Activated T-cell treated with anti-CD3 and anti-CD28 coated beads, Interleukin-2, amount 50 U/mL, for 72 hours (primary cell): ENCODE data around the gene RBFOX2. TPM values are rescaled to one million over a fixed set of nuclear protein-coding genes. Genes with fewer than 3 reads are reported as not detected.

Experiments used
- ATAC-seq, 2 donors: fragments of 150-1000 bp; cut with Tn5 transposase; replicated peaks in 1 of 2; 2 replicates each; pipeline ENCODE4 v1.10.0; 2021; ENCODE audit warnings: moderate library complexity in 2 of 2, mild to moderate bottlenecking in 1 of 2
- DNase-seq, 2 donors: peaks; one replicate each; pipeline ENCODE4 v3.0.0; 2021 to 2022; ENCODE audit warnings: mixed read lengths in 1 of 2
- H3K27ac Mint-ChIP-seq: one replicate; pipeline ENCODE4 v1.8.0; 2022; ENCODE audit warnings: mild to moderate bottlenecking, moderate library complexity, mixed read lengths
- H3K27me3 Mint-ChIP-seq: one replicate; pipeline ENCODE4 v1.8.0; 2022; ENCODE audit warnings: low read depth, mixed read lengths
- H3K36me3 Mint-ChIP-seq, 2 donors: one replicate each; pipeline ENCODE4 v1.8.0; 2022; ENCODE audit warnings: mixed read lengths in 2 of 2, mild to moderate bottlenecking in 1 of 2; ENCODE audit not compliant: insufficient read depth in 2 of 2
- H3K4me1 Mint-ChIP-seq: one replicate; pipeline ENCODE4 v1.8.0; 2022; ENCODE audit warnings: low read depth, mixed read lengths
- H3K4me3 Mint-ChIP-seq, 2 donors: one replicate each; pipeline ENCODE4 v1.8.0; 2022; ENCODE audit warnings: mild to moderate bottlenecking in 2 of 2, mixed read lengths in 2 of 2, moderate library complexity in 2 of 2
- H3K9me3 Mint-ChIP-seq, 2 donors: one replicate each; pipeline ENCODE4 v1.8.0; 2022; ENCODE audit warnings: mixed read lengths in 2 of 2
- total RNA-seq, 2 donors: library from RNA; stranded (reverse); gene quantifications; one replicate each; pipeline ENCODE4 v1.2.3, GENCODE V29; 2022

Gene RBFOX2
- total RNA-seq, 2 donors from 2014 or later: 2.3 to 4.4 TPM

DNA sequence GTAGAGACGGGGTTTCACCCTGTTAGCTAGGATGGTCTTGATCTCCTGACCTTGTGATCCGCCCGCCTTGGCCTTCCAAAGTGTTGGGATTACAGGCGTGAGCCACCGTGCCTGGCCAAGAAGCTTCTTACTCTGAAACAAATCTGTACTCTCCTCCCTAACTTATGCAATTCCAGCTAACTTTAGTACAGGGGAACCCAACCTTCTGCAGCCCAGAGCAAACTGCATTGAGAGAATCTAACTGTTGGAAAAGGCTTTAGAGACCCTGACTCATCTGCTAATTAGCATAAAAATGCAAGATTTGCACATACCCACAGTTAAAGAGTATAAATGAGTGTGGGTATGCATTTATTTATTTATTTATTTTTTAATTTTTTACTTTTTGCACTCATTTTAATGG lies 246.1 kb downstream of the RBFOX2 start:
- no peak for ATAC-seq
- no peaks in the 10 kb centered on the region for H3K9me3 Mint-ChIP-seq
- peaks cover 6% of the 10 kb centered on the region for H3K27me3 Mint-ChIP-seq
- no peak overlapping the region for H3K27ac Mint-ChIP-seq
- DNase-seq: no peak
- H3K36me3 Mint-ChIP-seq: no peaks in the 10 kb centered on the region
- H3K4me3 Mint-ChIP-seq: no peak overlapping the region
- no peaks in the 10 kb centered on the region for H3K4me1 Mint-ChIP-seq

- Mint-ChIP-seq H3K9me3 (no peaks in the 10 kb centered on the region), H3K4me3 (no peak overlapping the region), H3K36me3 (no peaks in the 10 kb centered on the region), H3K27ac (no peak overlapping the region), H3K27me3 (peaks cover 6% of the 10 kb centered on the region), H3K4me1 (no peaks in the 10 kb centered on the region)
- no peak for ATAC-seq
- DNase-seq: no peak
These were observed 246.7 kb downstream of the RBFOX2 start for GRCh38 chr22:35781898-35782297.

DNA sequence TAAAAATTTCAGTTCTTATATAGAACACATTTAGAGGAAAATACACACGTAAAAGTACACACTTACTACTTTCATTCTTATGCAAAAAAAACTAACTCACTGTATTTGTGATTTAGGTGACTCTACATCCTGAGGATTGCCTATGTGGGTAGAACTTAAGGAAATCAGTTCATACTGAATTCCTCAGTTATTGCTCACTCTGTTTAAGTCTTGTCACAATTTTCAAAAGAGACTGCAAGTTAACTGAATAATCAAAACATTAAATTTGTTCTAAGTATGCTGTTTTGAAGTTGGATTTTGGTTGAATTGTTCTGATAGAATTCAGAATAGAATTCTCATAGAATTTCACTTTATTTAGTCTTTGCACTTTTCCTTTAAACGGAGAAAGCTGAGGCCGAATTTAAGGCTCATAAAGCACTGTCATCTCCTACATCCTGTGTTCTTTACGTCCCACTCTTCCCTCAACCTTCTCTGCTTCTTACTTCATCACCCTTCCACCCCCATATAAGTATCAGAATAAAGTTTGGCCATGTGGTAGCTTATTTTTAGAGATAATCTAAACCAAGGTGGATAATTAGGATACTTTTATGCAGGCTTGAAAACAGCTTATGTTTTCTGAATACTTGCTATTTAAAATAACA lies 251.2 kb downstream of the RBFOX2 start:
- Mint-ChIP-seq H3K4me3 (no peak overlapping the region), H3K27ac (no peak overlapping the region), H3K36me3 (no peaks in the 10 kb centered on the region), H3K9me3 (no peaks in the 10 kb centered on the region), H3K4me1 (no peaks in the 10 kb centered on the region), H3K27me3 (peaks cover 6% of the 10 kb centered on the region)
- DNase-seq: no peak
- ATAC-seq: no peak

- no peak overlapping the region for H3K27ac Mint-ChIP-seq
- H3K4me1 Mint-ChIP-seq: no peaks in the 10 kb centered on the region
- no peaks in the 10 kb centered on the region for H3K27me3 Mint-ChIP-seq
- no peaks in the 10 kb centered on the region for H3K36me3 Mint-ChIP-seq
- H3K4me3 Mint-ChIP-seq: no peak overlapping the region
- DNase-seq (no peak), ATAC-seq (no peak)
- H3K9me3 Mint-ChIP-seq: no peaks in the 10 kb centered on the region
These were observed 253.3 kb downstream of the RBFOX2 start for GRCh38 chr22:35775339-35775738.

DNA sequence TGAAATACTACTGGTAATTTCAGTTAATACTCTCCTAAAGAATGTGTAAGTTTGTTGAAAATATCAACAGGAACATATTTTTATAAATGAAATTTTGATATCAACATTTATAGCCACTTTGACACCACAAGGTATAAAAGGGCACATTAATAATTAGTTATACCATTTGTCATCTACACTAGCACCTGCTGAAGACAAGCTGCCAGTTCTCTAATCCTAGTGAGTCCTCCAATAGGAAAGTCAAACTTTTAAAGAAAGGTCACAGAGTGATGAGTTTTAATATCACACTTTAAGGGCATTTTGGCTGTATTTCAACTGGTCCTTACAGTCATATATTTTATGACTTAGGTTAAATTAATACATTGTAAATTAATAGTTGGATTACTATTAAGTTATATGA lies 258.6 kb downstream of the RBFOX2 start:
- H3K27ac Mint-ChIP-seq: no peak overlapping the region
- H3K36me3 Mint-ChIP-seq: no peaks in the 10 kb centered on the region
- no peaks in the 10 kb centered on the region for H3K4me1 Mint-ChIP-seq
- H3K4me3 Mint-ChIP-seq: no peak overlapping the region
- ATAC-seq (no peak), DNase-seq (no peak)
- peaks cover 4% of the 10 kb centered on the region for H3K27me3 Mint-ChIP-seq
- no peaks in the 10 kb centered on the region for H3K9me3 Mint-ChIP-seq

DNA sequence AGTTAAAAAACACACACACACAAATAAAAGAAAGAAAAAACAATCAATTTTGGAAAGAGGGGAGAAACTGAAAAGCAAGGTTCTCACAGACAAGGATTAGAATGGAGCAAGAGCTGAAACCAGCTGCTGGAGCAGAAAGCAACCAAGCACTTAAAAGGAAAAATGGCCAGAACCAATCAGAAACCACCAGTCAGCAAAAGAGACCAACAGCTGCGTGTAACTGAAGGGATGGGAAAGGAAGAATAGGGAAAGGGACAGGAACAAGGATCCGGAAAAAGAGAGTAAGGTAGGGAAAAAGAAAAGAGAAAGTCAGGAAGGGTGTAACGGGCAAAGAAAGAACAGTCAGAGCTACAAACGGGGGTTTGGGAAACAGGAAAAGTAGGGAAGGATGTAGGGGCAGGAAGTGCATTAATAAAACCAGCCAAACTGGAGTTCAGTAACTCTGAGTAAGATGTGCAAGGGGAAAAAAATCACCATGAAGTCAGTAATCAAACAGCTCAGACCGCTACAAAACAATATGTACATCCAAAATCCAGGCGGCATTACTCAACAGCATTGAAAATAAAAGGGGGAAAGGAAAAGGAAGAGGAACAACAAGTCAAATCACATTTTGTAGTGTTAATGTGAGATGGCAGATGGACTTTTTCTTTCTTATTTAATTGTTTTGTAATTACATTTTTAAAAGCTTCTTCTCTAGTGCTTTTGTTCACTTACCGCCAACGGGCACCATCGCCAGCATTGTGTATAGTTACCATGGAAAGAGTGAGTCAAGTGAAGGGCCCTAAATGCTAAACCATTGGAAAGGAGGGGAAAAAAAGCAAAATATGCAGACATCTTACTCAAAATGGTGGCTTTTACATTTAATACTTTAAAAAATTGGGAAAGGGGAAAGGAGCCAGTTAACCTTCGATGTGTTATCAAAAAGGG lies 261.7 kb downstream of the RBFOX2 start:
- Mint-ChIP-seq H3K4me3 (no peak overlapping the region), H3K27ac (no peak overlapping the region), H3K36me3 (no peaks in the 10 kb centered on the region)

DNA sequence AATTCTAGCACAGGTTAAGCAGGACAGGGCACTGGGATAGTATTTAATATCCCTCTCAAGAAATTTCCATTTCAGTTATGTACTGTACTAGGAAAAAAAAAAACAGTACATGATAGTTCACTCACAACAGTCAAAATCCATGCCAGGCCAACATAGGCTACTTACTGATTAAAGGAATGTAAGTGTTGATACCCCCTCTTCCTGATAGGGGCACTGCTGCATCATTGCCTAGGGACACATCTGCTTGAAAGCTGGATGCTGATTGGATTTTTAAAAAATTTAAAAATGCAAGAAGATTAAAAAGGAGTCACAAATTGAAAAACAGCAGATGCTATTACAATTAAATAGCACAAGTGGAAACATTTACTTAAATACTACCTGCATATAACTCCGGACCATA lies 267.6 kb downstream of the RBFOX2 start:
- Mint-ChIP-seq H3K27ac (no peak overlapping the region), H3K4me3 (no peak overlapping the region), H3K27me3 (peaks cover 8% of the 10 kb centered on the region), H3K36me3 (no peaks in the 10 kb centered on the region), H3K9me3 (no peaks in the 10 kb centered on the region), H3K4me1 (no peaks in the 10 kb centered on the region)
- no peak for ATAC-seq
- DNase-seq: no peak

More for the DNA sequence above, 261.7 kb downstream of the RBFOX2 start:
- ATAC-seq (no peak), DNase-seq (no peak)
- Mint-ChIP-seq H3K9me3 (no peaks in the 10 kb centered on the region), H3K27me3 (peaks cover 8% of the 10 kb centered on the region), H3K4me1 (no peaks in the 10 kb centered on the region)

GRCh38 chr22:35758394-35758793 lies 270.2 kb downstream of the RBFOX2 start:
- no peak for ATAC-seq

GRCh38 chr22:35756722-35757121 lies 271.9 kb downstream of the RBFOX2 start:
- Mint-ChIP-seq H3K27ac (no peak overlapping the region), H3K4me1 (peaks cover 5% of the 10 kb centered on the region)

More at GRCh38 chr22:35758394-35758793, 270.2 kb downstream of the RBFOX2 start:
- no peaks in the 10 kb centered on the region for H3K4me1 Mint-ChIP-seq
- no peaks in the 10 kb centered on the region for H3K9me3 Mint-ChIP-seq
- no peaks in the 10 kb centered on the region for H3K27me3 Mint-ChIP-seq
- H3K36me3 Mint-ChIP-seq: no peaks in the 10 kb centered on the region
- DNase-seq: no peak
- H3K27ac Mint-ChIP-seq: no peak overlapping the region
- no peak overlapping the region for H3K4me3 Mint-ChIP-seq

GRCh38 chr22:35754761-35755160 lies 273.9 kb downstream of the RBFOX2 start:
- no peak overlapping the region for H3K27ac Mint-ChIP-seq
- H3K4me3 Mint-ChIP-seq: no peak overlapping the region
- peak in 1 of 2 donors; percentile 45 for ATAC-seq
- H3K27me3 Mint-ChIP-seq: no peaks in the 10 kb centered on the region
- DNase-seq: no peak
- H3K36me3 Mint-ChIP-seq: no peaks in the 10 kb centered on the region
- H3K9me3 Mint-ChIP-seq: no peaks in the 10 kb centered on the region
- H3K4me1 Mint-ChIP-seq: peaks cover 5% of the 10 kb centered on the region

More at GRCh38 chr22:35756722-35757121, 271.9 kb downstream of the RBFOX2 start:
- ATAC-seq (no peak), DNase-seq (no peak)
- Mint-ChIP-seq H3K9me3 (no peaks in the 10 kb centered on the region), H3K36me3 (no peaks in the 10 kb centered on the region), H3K27me3 (no peaks in the 10 kb centered on the region), H3K4me3 (no peak overlapping the region)

DNA sequence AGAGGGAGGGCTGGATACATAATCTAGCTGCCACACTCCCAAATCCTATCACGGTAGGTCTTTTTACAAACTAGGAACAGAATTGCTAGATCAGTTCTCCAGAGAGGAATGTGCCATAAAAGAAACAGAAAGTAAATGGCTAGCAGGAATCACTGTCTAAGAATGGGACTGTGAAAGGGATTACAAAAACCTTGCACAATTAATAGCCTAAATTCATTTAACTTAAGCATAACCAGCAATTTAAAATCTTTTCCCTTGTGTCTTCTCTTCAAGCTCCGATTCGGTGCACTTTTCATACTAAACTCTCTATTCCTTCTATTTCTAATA lies 275.8 kb downstream of the RBFOX2 start:
- Mint-ChIP-seq H3K4me3 (no peak overlapping the region), H3K9me3 (no peaks in the 10 kb centered on the region), H3K4me1 (peaks cover 5% of the 10 kb centered on the region), H3K27ac (no peak overlapping the region), H3K27me3 (no peaks in the 10 kb centered on the region), H3K36me3 (no peaks in the 10 kb centered on the region)
- DNase-seq (no peak), ATAC-seq (no peak)

- Mint-ChIP-seq H3K27me3 (no peaks in the 10 kb centered on the region), H3K4me1 (peaks cover 5% of the 10 kb centered on the region), H3K27ac (no peak overlapping the region), H3K36me3 (no peaks in the 10 kb centered on the region), H3K9me3 (no peaks in the 10 kb centered on the region), H3K4me3 (no peak overlapping the region)
- ATAC-seq (no peak), DNase-seq (no peak)
These were observed 276.4 kb downstream of the RBFOX2 start for GRCh38 chr22:35752006-35752862.

- H3K4me1 Mint-ChIP-seq: peaks cover 5% of the 10 kb centered on the region
- H3K27ac Mint-ChIP-seq: no peak overlapping the region
- no peak for DNase-seq
- no peaks in the 10 kb centered on the region for H3K36me3 Mint-ChIP-seq
- H3K9me3 Mint-ChIP-seq: no peaks in the 10 kb centered on the region
- no peak overlapping the region for H3K4me3 Mint-ChIP-seq
- H3K27me3 Mint-ChIP-seq: no peaks in the 10 kb centered on the region
- no peak for ATAC-seq
These were observed 278.8 kb downstream of the RBFOX2 start for GRCh38 chr22:35749808-35750207.
